OCI-LY1 (cell line): Measurements from ENCODE around the gene LIPA.

Source experiments
- H2AFZ ChIP-seq: fragments of 200-600 bp; sonication (generic), shearing (Covaris generic); 2 replicates; pipeline ENCODE4 v1.6.0; 2014; ENCODE audit warnings: antibody characterized with exemption, mild to moderate bottlenecking, low read length
- H3F3A ChIP-seq: fragments of 200-600 bp; sonication (generic), shearing (Covaris generic); 2 replicates; pipeline ENCODE4 v1.6.0; 2014; ENCODE audit warnings: mild to moderate bottlenecking, antibody characterized with exemption, low read length, moderate library complexity; ENCODE audit not compliant: insufficient read depth
- H3K27ac ChIP-seq: fragments of 200-600 bp; sonication (generic); 2 replicates; pipeline ENCODE4 v1.5.1; 2014; ENCODE audit warnings: low read length, mixed run types, mild to moderate bottlenecking, low read depth; ENCODE audit not compliant: poor library complexity, severe bottlenecking
- H3K27me3 ChIP-seq: fragments of 200-600 bp; sonication (generic); 2 replicates; pipeline ENCODE4 v1.6.0; 2014; ENCODE audit warnings: antibody characterized with exemption, mild to moderate bottlenecking, low read length, moderate library complexity; ENCODE audit not compliant: insufficient read depth
- H3K36me3 ChIP-seq: fragments of 200-600 bp; sonication (generic); 2 replicates; pipeline ENCODE4 v1.6.1; 2014; ENCODE audit warnings: mild to moderate bottlenecking, antibody characterized with exemption, low read length, moderate library complexity, mixed read lengths; ENCODE audit not compliant: insufficient read depth
- H3K4me1 ChIP-seq: fragments of 200-600 bp; sonication (generic); 2 replicates; pipeline ENCODE4 v1.5.1; 2014; ENCODE audit warnings: mild to moderate bottlenecking, low read length, moderate library complexity; ENCODE audit not compliant: insufficient read depth, severe bottlenecking
- H3K4me2 ChIP-seq: fragments of 200-600 bp; sonication (generic), shearing (Covaris generic); 2 replicates; pipeline ENCODE4 v1.6.1; 2014; ENCODE audit warnings: low read length
- H3K4me3 ChIP-seq: fragments of 200-600 bp; sonication (generic); 2 replicates; pipeline ENCODE4 v1.5.1; 2014; ENCODE audit warnings: low read length, low read depth, mild to moderate bottlenecking, mixed read lengths; ENCODE audit not compliant: poor library complexity, severe bottlenecking
- H3K79me2 ChIP-seq: fragments of 200-600 bp; shearing (Covaris generic); 2 replicates; pipeline ENCODE4 v1.6.1; 2016; ENCODE audit warnings: mixed run types, low read length, mixed read lengths; ENCODE audit not compliant: insufficient read depth
- H3K9ac ChIP-seq: fragments of 200-600 bp; sonication (generic), shearing (Covaris generic); 2 replicates; pipeline ENCODE4 v1.6.1; 2014; ENCODE audit warnings: mild to moderate bottlenecking, low read length, mixed read lengths
- H3K9me2 ChIP-seq: fragments of 200-600 bp; sonication (generic), shearing (Covaris generic); 2 replicates; pipeline ENCODE4 v1.6.1; 2014; ENCODE audit warnings: low read depth, mild to moderate bottlenecking, low read length, mixed read lengths
- H3K9me3 ChIP-seq: fragments of 200-600 bp; shearing (Covaris generic); 2 replicates; pipeline ENCODE4 v1.6.1; 2014; ENCODE audit warnings: low read length, mixed read lengths
- H4K20me1 ChIP-seq: fragments of 200-600 bp; sonication (generic), shearing (Covaris generic); 2 replicates; pipeline ENCODE4 v1.6.0; 2016; ENCODE audit warnings: mild to moderate bottlenecking, low read length; ENCODE audit not compliant: insufficient read depth
- CTCF ChIP-seq: fragments of 200-600 bp; sonication (generic), shearing (Covaris generic); IDR thresholded peaks from 2 replicates; pipeline ENCODE4 v1.5.1; 2017; ENCODE audit warnings: mild to moderate bottlenecking, antibody characterized with exemption, low read length, moderate library complexity, mixed read lengths
- EZH2 ChIP-seq: fragments of 200-600 bp; sonication (generic), shearing (Covaris generic); IDR thresholded peaks from 2 replicates; pipeline ENCODE4 v1.8.0; 2017; ENCODE audit warnings: borderline replicate concordance, mixed run types, mild to moderate bottlenecking, antibody characterized with exemption, low read length, moderate library complexity, mixed read lengths

LIPA gene

GRCh38 chr10:89224739-89225443 is 26.7 kb downstream of the LIPA start:
- Histone ChIP-seq H3K4me1 (no peaks in the 10 kb centered on the region), H3K4me3 (no peak overlapping the region), H3F3A (no peaks in the 10 kb centered on the region), H3K27ac (no peak overlapping the region), H3K9me2 (no peaks in the 10 kb centered on the region), H4K20me1 (no peaks in the 10 kb centered on the region), H3K9me3 (no peaks in the 10 kb centered on the region), H3K27me3 (no peaks in the 10 kb centered on the region), H3K4me2 (no peak overlapping the region), H3K36me3 (no peaks in the 10 kb centered on the region; the same call in 1 of the 2 replicates), H3K9ac (no peak overlapping the region), H3K79me2 (no peaks in the 10 kb centered on the region), H2AFZ (no peak overlapping the region)
- TF ChIP-seq EZH2 = no peak
- TF ChIP-seq CTCF = no peak

- Histone ChIP-seq H3K27ac (no peak overlapping the region), H3F3A (no peaks in the 10 kb centered on the region), H3K9me2 (no peaks in the 10 kb centered on the region), H2AFZ (no peak overlapping the region), H4K20me1 (no peaks in the 10 kb centered on the region), H3K4me1 (peaks cover 5% of the 10 kb centered on the region), H3K4me3 (no peak overlapping the region), H3K9ac (no peak overlapping the region), H3K9me3 (no peaks in the 10 kb centered on the region), H3K27me3 (no peaks in the 10 kb centered on the region), H3K36me3 (no peaks in the 10 kb centered on the region; the same call in 1 of the 2 replicates), H3K79me2 (no peaks in the 10 kb centered on the region), H3K4me2 (no peak overlapping the region)
- TF ChIP-seq CTCF (no peak), EZH2 (no peak)
Measured at GRCh38 chr10:89221919-89222318, 29.7 kb downstream of the LIPA start.

GRCh38 chr10:89219513-89220218 is 31.9 kb downstream of the LIPA start:
- Histone ChIP-seq H3K9ac (no peak overlapping the region), H3K36me3 (no peaks in the 10 kb centered on the region), H2AFZ (no peak overlapping the region), H3F3A (no peaks in the 10 kb centered on the region), H3K4me3 (no peak overlapping the region), H3K4me1 (peaks cover 5% of the 10 kb centered on the region), H3K4me2 (no peak overlapping the region), H3K27me3 (no peaks in the 10 kb centered on the region), H3K79me2 (no peaks in the 10 kb centered on the region), H3K27ac (no peak overlapping the region), H3K9me3 (no peaks in the 10 kb centered on the region), H3K9me2 (no peaks in the 10 kb centered on the region), H4K20me1 (no peaks in the 10 kb centered on the region)
- TF ChIP-seq EZH2 = no peak
